DMS53 (cell line): Measurements from ENCODE around the gene GLB1L.
A peak's percentile ranks its signal among the peaks of the same experiment; 100 is the strongest.

ENCODE experiments used
- DNase-seq: peaks from one replicate; lab custom pipeline; 2025; lab: John Stamatoyannopoulos, UW

Gene GLB1L

GRCh38 chr2:219221957-219222518, 23.2 kb downstream of the GLB1L start:
- no peak for DNase-seq

DNA sequence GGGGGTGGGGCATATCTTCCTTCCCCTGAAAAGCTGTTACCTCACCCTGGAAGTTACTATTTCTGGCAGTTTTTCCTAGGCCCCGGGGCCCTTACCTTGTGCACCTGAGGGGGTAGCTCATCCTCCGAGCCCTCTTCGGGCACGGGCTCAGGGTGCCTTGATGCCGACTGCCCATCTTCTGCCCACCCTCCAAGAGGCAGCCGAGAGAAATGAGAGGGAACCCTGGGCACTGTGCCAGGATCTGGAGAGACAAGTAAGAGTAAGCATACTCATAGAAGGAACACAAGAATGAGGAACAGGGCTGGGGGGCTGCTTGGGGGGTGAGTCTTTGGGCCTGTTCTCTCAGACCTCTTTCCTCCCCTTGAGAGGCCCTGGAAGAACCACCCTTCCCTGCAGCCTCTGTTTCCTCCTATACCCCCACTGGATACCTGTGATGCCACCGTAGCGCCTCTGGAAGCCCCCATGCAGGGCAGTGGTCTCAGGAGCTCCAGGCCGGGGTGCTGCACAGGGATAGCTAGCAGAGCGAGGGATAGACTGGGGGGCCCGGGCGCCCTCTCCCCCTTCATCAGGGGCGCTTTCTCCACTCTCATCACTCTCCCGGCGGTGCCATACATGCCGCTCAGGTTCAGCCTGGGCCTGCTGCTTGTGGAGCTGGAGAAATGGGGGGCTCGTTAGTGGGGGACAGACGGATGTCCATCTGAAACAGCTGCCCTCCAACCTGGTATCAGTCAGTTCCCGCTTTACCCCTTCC, 24.4 kb downstream of the GLB1L start:
- DNase-seq: no peak

- DNase-seq: no peak
These were observed 25.3 kb downstream of the GLB1L start for GRCh38 chr2:219219784-219220532.

- peak; percentile 97 for DNase-seq
These were observed 26.2 kb downstream of the GLB1L start, which contains the start of gene ABCB6 for GRCh38 chr2:219218732-219219701. Gene ABCB6, minus strand, starts transcription at chr2:219218958. Its CDS starts 285 bp downstream, at chr2:219218673.

DNA sequence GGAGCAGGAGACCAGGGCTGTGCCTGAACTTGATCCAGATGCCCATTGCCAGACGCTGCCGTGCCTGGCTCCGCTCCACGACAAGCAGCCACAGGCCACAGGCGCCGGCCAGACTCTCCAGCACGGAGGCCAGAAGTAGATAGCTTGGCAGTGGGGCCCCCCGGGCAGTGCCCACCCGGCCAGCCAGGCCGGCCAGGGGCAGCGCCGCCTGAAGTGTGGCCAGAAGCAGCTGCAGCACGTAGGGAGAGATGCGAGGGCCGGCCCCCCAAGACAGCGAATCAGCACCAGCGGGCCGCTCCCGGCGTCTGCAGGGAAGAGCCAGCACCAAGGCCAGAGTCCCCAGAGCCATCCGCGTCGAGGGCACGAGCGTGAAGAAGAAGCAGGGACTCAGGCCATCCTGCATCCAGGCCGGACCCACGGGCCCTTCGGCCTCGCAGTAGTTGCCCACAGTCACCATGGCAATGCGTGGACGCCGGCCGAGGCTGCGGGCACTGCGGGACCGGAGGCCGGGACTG, 27.0 kb downstream of the GLB1L start:
- peak; percentile 85 for DNase-seq

DNA sequence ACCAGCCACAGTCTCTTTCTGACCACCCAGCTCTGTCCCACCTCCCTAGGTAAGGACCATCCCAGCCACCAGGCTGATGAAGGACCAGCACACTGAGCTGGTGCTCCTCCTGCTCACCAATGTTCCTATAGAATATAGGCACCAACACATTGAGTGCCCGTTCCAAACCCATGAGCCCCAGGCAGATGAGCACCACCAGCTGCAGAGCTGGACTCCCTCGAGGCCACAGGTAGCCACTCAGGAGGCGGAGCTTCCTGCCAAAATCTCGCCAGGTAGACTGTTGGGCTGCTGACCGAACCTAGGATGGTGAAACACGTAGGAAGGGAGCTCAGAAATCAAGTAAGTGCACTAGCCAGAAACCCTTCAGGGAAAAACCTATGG, 28.7 kb downstream of the GLB1L start:
- DNase-seq: no peak

DNA sequence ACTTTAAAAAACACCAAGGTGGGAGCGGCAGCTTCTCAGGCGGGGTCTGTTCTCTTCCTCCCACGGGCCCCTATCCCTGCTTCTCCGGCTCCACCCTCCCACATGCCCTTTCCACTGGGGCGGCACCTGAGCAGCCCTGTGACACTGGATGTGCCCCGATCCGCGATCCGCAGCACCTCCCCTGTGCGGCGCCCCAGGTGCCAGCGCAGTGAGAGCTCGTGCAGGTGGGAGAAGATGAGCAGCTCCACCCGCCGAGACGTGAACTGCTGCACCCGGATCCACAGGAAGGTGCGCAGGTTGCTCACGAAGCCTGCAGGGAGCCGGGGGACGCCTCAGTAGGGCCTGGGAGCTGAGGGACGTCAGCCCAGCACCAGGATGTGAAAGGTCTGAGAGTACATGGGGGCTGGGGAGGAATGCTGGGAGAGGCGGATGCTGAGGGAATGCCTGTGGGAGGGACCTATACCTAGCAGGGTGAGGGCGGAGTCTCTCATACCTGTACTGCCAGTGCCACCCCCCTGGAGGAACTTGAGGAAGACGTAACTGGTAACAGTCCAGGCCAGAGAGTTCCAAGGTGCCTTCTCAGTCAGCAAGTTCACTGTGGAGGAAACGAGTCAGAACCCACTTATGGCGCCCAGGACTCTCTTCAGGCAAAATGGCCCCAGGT, 29.2 kb downstream of the GLB1L start:
- DNase-seq: no peak

- no peak for DNase-seq
These were observed 30.5 kb downstream of the GLB1L start for GRCh38 chr2:219214786-219215185.

- no peak for DNase-seq
These were observed 31.1 kb downstream of the GLB1L start for GRCh38 chr2:219214141-219214540.

DNA sequence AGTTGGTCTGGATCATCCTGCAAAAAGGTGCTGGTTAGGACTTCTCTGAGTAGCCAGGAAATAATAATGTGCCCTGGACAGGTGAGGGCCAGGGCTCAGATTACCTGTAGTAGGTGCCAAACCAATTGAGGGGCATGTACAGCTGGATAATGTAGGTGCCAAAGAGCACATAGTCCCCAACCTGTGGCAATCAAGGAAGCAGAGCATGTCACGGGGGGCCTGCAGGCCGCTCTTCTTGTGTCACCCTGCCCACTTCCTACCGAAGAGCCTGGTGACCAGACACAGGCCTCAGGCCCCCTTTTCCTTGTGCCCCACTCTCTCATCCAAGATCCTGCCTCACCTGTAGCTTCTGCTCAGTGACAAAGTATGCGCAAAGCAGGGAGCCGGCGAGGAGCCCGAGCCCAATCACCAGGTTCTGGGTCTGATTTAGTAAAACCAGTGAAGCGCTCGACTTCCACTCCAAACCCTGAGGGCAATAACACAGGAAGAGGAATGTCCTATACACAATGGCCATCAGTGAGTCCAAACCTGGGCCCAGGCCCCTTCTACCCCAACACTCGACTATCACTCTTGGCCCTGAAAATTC, 31.7 kb downstream of the GLB1L start:
- DNase-seq: no peak

DNA sequence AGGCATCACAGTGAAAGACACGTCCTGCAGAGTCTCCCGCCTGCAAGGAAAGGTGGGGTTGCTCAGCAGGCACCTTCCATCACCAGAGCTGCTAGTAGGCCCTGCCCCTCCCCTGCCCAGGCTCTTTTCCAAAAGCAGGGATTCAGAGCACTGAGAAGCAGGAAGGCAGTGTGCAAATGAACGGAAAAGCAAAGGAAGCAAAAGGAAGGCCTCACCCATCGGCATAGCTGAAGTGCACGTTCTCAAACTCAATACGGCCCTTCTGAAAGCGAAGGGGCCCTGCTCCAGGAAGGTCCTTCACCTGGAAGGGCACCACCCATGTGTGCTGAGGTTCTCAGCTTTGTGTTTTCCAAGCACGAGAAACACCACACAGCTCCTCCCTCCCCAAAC, 32.2 kb downstream of the GLB1L start:
- DNase-seq: no peak

DNA sequence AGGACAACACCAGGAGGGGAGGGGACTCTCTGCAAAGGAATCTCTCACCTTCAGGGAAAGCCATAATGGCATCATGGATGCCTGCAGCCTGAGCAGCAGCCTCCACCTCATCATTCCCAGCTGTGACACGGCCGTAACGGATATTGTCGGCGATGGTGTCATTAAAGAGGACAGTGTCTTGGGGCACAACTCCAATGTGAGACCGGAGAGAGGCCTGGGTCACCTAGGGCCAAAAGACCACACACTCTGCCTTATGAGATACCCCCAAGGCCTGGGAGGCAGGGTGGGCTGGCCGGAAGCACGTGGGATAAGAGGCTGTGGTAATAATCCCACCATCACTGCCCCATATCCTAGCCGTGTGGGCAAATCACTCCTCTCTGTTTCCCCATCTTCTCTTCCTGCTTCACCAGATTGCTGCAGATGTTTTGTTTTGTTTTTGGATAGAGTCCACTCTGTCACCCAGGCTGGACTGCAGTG, 34.3 kb downstream of the GLB1L start:
- DNase-seq: no peak

- DNase-seq: no peak
These were observed 34.9 kb downstream of the GLB1L start for GRCh38 chr2:219210196-219210885.

- no peak for DNase-seq
These were observed 35.7 kb downstream of the GLB1L start for GRCh38 chr2:219209236-219210195.

- DNase-seq: peak; percentile 45
These were observed 37.1 kb downstream of the GLB1L start for GRCh38 chr2:219207884-219208740.

- DNase-seq: peak; percentile 33
These were observed 37.9 kb downstream of the GLB1L start for GRCh38 chr2:219207134-219207883.
